Measurements from ENCODE around the gene MUC4. TPM values are rescaled to one million over a fixed set of nuclear protein-coding genes. Genes with fewer than 3 reads are reported as not detected.

Gene MUC4
- polyA plus RNA-seq, 1 of the 3 experiments (the other 2 are of a cell fraction), result 0.07 TPM

DNA sequence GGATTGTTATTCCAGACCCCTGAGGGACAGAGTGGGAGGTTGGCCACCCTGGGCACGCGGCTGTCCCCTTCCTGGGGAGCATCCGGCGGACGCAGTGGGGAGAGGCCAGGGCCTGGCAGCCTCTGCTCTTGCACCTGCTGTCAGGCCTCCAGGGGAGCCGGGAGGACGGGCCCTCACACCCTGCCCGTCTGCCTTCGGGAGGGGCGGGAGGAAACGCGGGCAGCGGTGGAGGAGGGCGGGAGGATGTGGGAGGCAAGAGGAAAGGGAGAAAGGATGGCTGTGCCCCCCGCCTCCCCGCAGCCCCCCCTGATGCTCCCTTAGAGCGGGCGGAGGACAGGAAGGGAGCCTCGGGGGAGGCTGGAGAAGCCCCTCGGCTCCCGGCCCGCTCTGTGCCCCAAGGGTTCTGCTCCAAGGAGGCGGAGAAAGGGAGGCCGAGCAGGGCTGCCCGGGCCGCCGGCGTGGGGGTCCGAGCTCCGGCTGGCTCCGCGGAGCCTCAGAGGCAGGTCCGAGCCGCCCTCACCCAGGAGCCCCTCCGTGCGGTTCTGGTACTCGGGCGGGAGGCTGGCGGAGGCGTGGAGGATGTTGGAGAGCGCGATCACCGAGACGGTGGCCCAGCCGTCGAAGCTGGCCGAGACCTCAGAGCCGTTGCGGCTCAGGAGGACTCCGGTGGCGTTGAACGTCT lies 50.0 kb downstream of the MUC4 start:
- no peaks in the 10 kb centered on the region for H3K9me2 ChIP-seq
- no peak overlapping the region for H3K9ac ChIP-seq
- TF ChIP-seq, protein P1, sequence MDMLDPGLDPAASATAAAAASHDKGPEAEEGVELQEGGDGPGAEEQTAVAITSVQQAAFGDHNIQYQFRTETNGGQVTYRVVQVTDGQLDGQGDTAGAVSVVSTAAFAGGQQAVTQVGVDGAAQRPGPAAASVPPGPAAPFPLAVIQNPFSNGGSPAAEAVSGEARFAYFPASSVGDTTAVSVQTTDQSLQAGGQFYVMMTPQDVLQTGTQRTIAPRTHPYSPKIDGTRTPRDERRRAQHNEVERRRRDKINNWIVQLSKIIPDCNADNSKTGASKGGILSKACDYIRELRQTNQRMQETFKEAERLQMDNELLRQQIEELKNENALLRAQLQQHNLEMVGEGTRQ (IDR thresholded peaks at IDR 0.05; ENCODE audit: borderline replicate concordance, low read depth, low read length), result no peak
- TF ChIP-seq, protein P2, sequence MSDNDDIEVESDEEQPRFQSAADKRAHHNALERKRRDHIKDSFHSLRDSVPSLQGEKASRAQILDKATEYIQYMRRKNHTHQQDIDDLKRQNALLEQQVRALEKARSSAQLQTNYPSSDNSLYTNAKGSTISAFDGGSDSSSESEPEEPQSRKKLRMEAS (IDR thresholded peaks at IDR 0.05; ENCODE audit: low read depth), result no peak
- TF ChIP-seq NRF1 (IDR thresholded peaks at IDR 0.05; ENCODE audit: low read depth, low read length), result no peak
- no peaks in the 10 kb centered on the region for H3K9me3 ChIP-seq
- peaks cover 0 to 13% of the 10 kb centered on the region in 2 experiments; a peak in 1 of 4 replicates for H3K4me1 ChIP-seq (ENCODE audit: control insufficient read depth in 1 of 2, insufficient read depth in 2 of 2, low read depth in 1 of 2, low read length in 1 of 2)
- 30% methylated on average over 11 of the region's 52 CpGs for WGBS (ENCODE audit: low lambda C conversion rate)
- no peaks in the 10 kb centered on the region for H4K20me1 ChIP-seq (ENCODE audit: insufficient read depth)
- no peak overlapping the region for H2AFZ ChIP-seq (ENCODE audit: low read depth)
- ChIA-PET POLR2A (no interaction called here), CTCF (interaction anchor here (1.0 kb wide), 1 partner anchor 14 kb away, joined by 3 read pairs; no protein-coding TSS in a partner anchor)
- no peak overlapping the region for H3K27ac ChIP-seq (ENCODE audit: low read depth in 2 of 2, low read length in 1 of 2)
- H3K27me3 ChIP-seq (ENCODE audit: insufficient read depth), result peaks cover 46% of the 10 kb centered on the region
- peak; percentile 63 for DNase-seq
- H3F3A ChIP-seq (replicated peaks; ENCODE audit: insufficient read depth), result no peaks in the 10 kb centered on the region
- no peak overlapping the region for H3K4me3 ChIP-seq (ENCODE audit: low read depth in 2 of 2, low read length in 1 of 2)
- no peaks in the 10 kb centered on the region for H3K79me2 ChIP-seq (ENCODE audit: insufficient read depth)
- no peaks in the 10 kb centered on the region for H3K36me3 ChIP-seq (replicated peaks in 1 of 2; ENCODE audit: control insufficient read depth in 1 of 2, insufficient read depth in 2 of 2, low read length in 1 of 2)
- no peak overlapping the region for H3K4me2 ChIP-seq

DNA sequence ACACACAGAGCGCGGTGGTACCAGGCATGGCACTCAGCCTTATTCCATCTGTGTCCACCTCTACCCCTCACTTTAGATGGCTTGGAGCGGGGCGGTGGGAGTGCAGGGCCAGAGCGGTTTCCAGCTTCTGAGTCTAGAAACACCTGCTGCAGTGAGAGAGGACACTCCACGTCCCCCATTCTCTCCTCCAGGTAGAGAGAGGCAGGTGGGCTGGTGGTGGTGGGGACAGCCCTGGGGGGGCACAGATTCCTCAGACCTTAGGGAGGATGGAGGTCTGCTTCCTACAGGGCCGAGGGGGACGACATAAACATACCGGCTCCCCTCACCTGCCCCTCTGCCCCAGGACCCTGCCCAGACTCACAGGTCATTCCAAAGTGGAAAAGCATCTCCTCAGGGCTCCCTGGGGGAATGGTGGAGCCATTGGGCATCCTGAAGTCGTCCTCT lies 50.6 kb downstream of the MUC4 start:
- Histone ChIP-seq H3K4me1 (ENCODE audit: control insufficient read depth in 1 of 2, insufficient read depth in 2 of 2, low read depth in 1 of 2, low read length in 1 of 2) (peaks cover 0 to 13% of the 10 kb centered on the region in 2 experiments; a peak in 1 of 4 replicates), H3K9me2 (no peaks in the 10 kb centered on the region), H3K9ac (no peak overlapping the region), H4K20me1 (ENCODE audit: insufficient read depth) (no peaks in the 10 kb centered on the region), H3K27me3 (ENCODE audit: insufficient read depth) (peaks cover 46% of the 10 kb centered on the region), H3K9me3 (no peaks in the 10 kb centered on the region), H3K27ac (ENCODE audit: low read depth in 2 of 2, low read length in 1 of 2) (no peak overlapping the region), H3K36me3 (replicated peaks in 1 of 2; ENCODE audit: control insufficient read depth in 1 of 2, insufficient read depth in 2 of 2, low read length in 1 of 2) (no peaks in the 10 kb centered on the region), H3K79me2 (ENCODE audit: insufficient read depth) (no peaks in the 10 kb centered on the region), H2AFZ (ENCODE audit: low read depth) (no peak overlapping the region), H3F3A (replicated peaks; ENCODE audit: insufficient read depth) (no peaks in the 10 kb centered on the region), H3K4me3 (ENCODE audit: low read depth in 2 of 2, low read length in 1 of 2) (no peak overlapping the region), H3K4me2 (no peak overlapping the region)
- no peak for DNase-seq
- WGBS (ENCODE audit: low lambda C conversion rate), result 72% methylated on average over 7 of the region's 10 CpGs
- TF ChIP-seq NFIC (IDR thresholded peaks at IDR 0.05; ENCODE audit: borderline replicate concordance), result no peak
- TF ChIP-seq TEAD4 (IDR thresholded peaks at IDR 0.05; ENCODE audit: borderline replicate concordance, insufficient read depth), result no peak
- TF ChIP-seq FOSL2 (IDR thresholded peaks at IDR 0.05; ENCODE audit: borderline replicate concordance, low read depth), result no peak
- no peak for TF ChIP-seq POLR2AphosphoS5 (IDR thresholded peaks at IDR 0.05; ENCODE audit: low read depth, low read length)
- TF ChIP-seq GABPA (IDR thresholded peaks at IDR 0.05; ENCODE audit: low read depth), result no peak
- TF ChIP-seq CHD2 (IDR thresholded peaks at IDR 0.05; ENCODE audit: low read length, partially characterized antibody), result no peak
- TF ChIP-seq, protein P3, sequence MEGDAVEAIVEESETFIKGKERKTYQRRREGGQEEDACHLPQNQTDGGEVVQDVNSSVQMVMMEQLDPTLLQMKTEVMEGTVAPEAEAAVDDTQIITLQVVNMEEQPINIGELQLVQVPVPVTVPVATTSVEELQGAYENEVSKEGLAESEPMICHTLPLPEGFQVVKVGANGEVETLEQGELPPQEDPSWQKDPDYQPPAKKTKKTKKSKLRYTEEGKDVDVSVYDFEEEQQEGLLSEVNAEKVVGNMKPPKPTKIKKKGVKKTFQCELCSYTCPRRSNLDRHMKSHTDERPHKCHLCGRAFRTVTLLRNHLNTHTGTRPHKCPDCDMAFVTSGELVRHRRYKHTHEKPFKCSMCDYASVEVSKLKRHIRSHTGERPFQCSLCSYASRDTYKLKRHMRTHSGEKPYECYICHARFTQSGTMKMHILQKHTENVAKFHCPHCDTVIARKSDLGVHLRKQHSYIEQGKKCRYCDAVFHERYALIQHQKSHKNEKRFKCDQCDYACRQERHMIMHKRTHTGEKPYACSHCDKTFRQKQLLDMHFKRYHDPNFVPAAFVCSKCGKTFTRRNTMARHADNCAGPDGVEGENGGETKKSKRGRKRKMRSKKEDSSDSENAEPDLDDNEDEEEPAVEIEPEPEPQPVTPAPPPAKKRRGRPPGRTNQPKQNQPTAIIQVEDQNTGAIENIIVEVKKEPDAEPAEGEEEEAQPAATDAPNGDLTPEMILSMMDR (IDR thresholded peaks at IDR 0.05), result no peak
- TF ChIP-seq TCF12 (IDR thresholded peaks at IDR 0.05), result no peak
- no peak for TF ChIP-seq EP300 (IDR thresholded peaks at IDR 0.05; ENCODE audit: borderline replicate concordance in 1 of 2, low read depth in 1 of 2, low read length in 1 of 2)
- POLR2A ChIA-PET, result no interaction called here
- CTCF ChIA-PET, result interaction anchor here (1.0 kb wide), 1 partner anchor 13 kb away, joined by 3 read pairs; no protein-coding TSS in a partner anchor
